Endothelial cell of umbilical vein (primary cell): ENCODE measurements around the gene TBCD. TPM values are rescaled to one million over a fixed set of nuclear protein-coding genes. Genes with fewer than 3 reads are reported as not detected.

ENCODE experiments used
- BruUV-seq: library from RNA; stranded (reverse); fragments of 400-500 nt; replicated peaks from 2 replicates; lab custom pipeline; 2021; lab: Mats Ljungman, UMichigan
- CTCF ChIA-PET: fragments of 300-600, 350-600 bp; sonication (Branson Sonifier 250); formaldehyde crosslinking; loops from one replicate; lab custom pipeline; 2021; ENCODE audit warnings: antibody characterized with exemption, inconsistent platforms; lab: Charles Lee
- POLR2A ChIA-PET: fragments of 300-600, 350-600 bp; sonication (Branson Sonifier 250); formaldehyde crosslinking; loops from one replicate; lab custom pipeline; 2021; ENCODE audit warnings: antibody characterized with exemption, inconsistent platforms; lab: Charles Lee
- DNase-seq: peaks from one replicate; pipeline ENCODE4 v3.0.0-alpha.2; 2011; ENCODE audit warnings: low read depth, low spot score
- FAIRE-seq: peaks from 2 replicates; lab custom pipeline; 2011; peaks lifted over from hg19 to GRCh38; lab: Jason Lieb, UNC
- H2AFZ ChIP-seq: 2 replicates; pipeline ENCODE4 v1.6.0; 2012; ENCODE audit warnings: low read depth, low read length, control low read depth, inconsistent platforms
- H3K27ac ChIP-seq: 2 replicates; pipeline ENCODE4 v1.5.1; 2011; ENCODE audit warnings: low read depth, mild to moderate bottlenecking, control low read depth, low read length, moderate library complexity; ENCODE audit not compliant: insufficient read depth
- H3K27me3 ChIP-seq, 2 experiments: 2 replicates each; pipeline versions ENCODE4 v1.6.0 to v1.6.1; 2011; ENCODE audit warnings: low read length in 2 of 2, mixed read lengths in 1 of 2; ENCODE audit not compliant: control insufficient read depth in 2 of 2, insufficient read depth in 2 of 2
- H3K36me3 ChIP-seq, 2 experiments: 2 replicates in 1 of 2; 3 replicates in 1 of 2; pipeline ENCODE4 v1.5.1; 2011; ENCODE audit warnings: low read length in 2 of 2, mild to moderate bottlenecking in 1 of 2, moderate library complexity in 1 of 2; ENCODE audit not compliant: control insufficient read depth in 2 of 2, insufficient read depth in 2 of 2; ENCODE audit errors: extremely low read depth in 1 of 2
- H3K4me1 ChIP-seq: 3 replicates; pipeline ENCODE4 v1.5.1; 2011; ENCODE audit warnings: mild to moderate bottlenecking, low read length; ENCODE audit not compliant: control insufficient read depth, insufficient read depth; ENCODE audit errors: extremely low read depth
- H3K4me2 ChIP-seq: 2 replicates; pipeline ENCODE4 v1.6.1; 2011; ENCODE audit warnings: low read length, control low read depth, mixed read lengths; ENCODE audit not compliant: insufficient read depth
- H3K4me3 ChIP-seq, 3 experiments: fragments of 200-600 bp in 1 of 3; sonication (generic), shearing (Covaris generic) in 1 of 3; replicated peaks in 1 of 3; 2 replicates each; pipeline ENCODE4 v1.5.1; 2011 to 2016; ENCODE audit warnings: control low read depth in 3 of 3, low read length in 3 of 3, mild to moderate bottlenecking in 2 of 3, inconsistent platforms in 1 of 3, low read depth in 1 of 3, moderate library complexity in 1 of 3; ENCODE audit not compliant: insufficient read depth in 1 of 3
- H3K79me2 ChIP-seq: 2 replicates; pipeline ENCODE4 v1.6.0; 2012; ENCODE audit warnings: low read length, inconsistent platforms; ENCODE audit not compliant: control insufficient read depth, insufficient read depth
- H3K9ac ChIP-seq: replicated peaks from 2 replicates; pipeline ENCODE3; 2011; ENCODE audit warnings: low read length, control low read depth; ENCODE audit not compliant: insufficient read depth; ENCODE audit errors: extremely low read depth
- H3K9me1 ChIP-seq: replicated peaks from 3 replicates; pipeline ENCODE4 v1.6.0; 2011; ENCODE audit warnings: mild to moderate bottlenecking, low read length; ENCODE audit not compliant: control insufficient read depth, insufficient read depth; ENCODE audit errors: extremely low read depth
- H3K9me3 ChIP-seq: replicated peaks from 2 replicates; pipeline ENCODE4 v1.5.1; 2012; ENCODE audit warnings: low read length, inconsistent platforms; ENCODE audit not compliant: control insufficient read depth, insufficient read depth
- H4K20me1 ChIP-seq: replicated peaks from 2 replicates; pipeline ENCODE3; 2011; ENCODE audit warnings: mild to moderate bottlenecking, low read length; ENCODE audit not compliant: control insufficient read depth, insufficient read depth; ENCODE audit errors: extremely low read depth
- FOS ChIP-seq: IDR thresholded peaks from 2 replicates; pipeline ENCODE4 v1.6.1; 2011; ENCODE audit warnings: mild to moderate bottlenecking, low read length, moderate library complexity, borderline replicate concordance; ENCODE audit not compliant: insufficient read depth
- POLR2A ChIP-seq: IDR thresholded peaks from 2 replicates; pipeline ENCODE4 v1.6.1; 2012; ENCODE audit warnings: low read depth, mild to moderate bottlenecking, control low read depth, low read length
- POLR2AphosphoS5 ChIP-seq: IDR thresholded peaks from 2 replicates; pipeline ENCODE4 v1.6.1; 2012; ENCODE audit warnings: low read depth, mild to moderate bottlenecking, control low read depth, low read length, moderate library complexity; ENCODE audit not compliant: insufficient read depth
- dilution Hi-C: fragments of 300-500 bp; cut with MboI; formaldehyde crosslinking; loops from one replicate; pipeline ENCODE4 v1.15.0; 2019; ENCODE audit warnings: low sequenced_read_pairs; ENCODE audit not compliant: extremely low pct_ligation_motif_present
- intact Hi-C: fragments of 100-400 bp; cut with micrococcal nuclease; formaldehyde crosslinking; loops from one replicate; pipeline ENCODE4 v1.10.0; 2022
- polyA plus RNA-seq, 4 experiments: library from polyadenylated mRNA; depleted of rRNA in 3 of 4; stranded (reverse) in 3 of 4; unstranded in 1 of 4; fragments of >200 nt; gene quantifications; 2 replicates each; pipeline versions ENCODE4 v1.2.1 to v1.2.3, GENCODE V29; 2011 to 2012; ENCODE audit warnings: missing spikeins in 1 of 4
- total RNA-seq: library from RNA; stranded (reverse); gene quantifications from 2 replicates; pipeline ENCODE4 v1.2.3, GENCODE V29; 2021
- TF ChIP-seq, protein P1 (sequence below), 2 donors: IDR thresholded peaks; 1 replicate in 1 of 2; 2 replicates in 1 of 2; pipeline ENCODE4 v1.5.1; 2011; ENCODE audit warnings: low read length in 2 of 2, mild to moderate bottlenecking in 2 of 2, moderate library complexity in 2 of 2, control low read depth in 1 of 2, inconsistent platforms in 1 of 2, low read depth in 1 of 2; ENCODE audit not compliant: insufficient read depth in 1 of 2; ENCODE audit errors: extremely low read depth in 1 of 2

The TBCD gene
- total and polyA plus RNA-seq, 2 donors (not counting 3 experiments of a cell fraction or from before 2014, with no cell fraction given) = 121 to 145 TPM

DNA sequence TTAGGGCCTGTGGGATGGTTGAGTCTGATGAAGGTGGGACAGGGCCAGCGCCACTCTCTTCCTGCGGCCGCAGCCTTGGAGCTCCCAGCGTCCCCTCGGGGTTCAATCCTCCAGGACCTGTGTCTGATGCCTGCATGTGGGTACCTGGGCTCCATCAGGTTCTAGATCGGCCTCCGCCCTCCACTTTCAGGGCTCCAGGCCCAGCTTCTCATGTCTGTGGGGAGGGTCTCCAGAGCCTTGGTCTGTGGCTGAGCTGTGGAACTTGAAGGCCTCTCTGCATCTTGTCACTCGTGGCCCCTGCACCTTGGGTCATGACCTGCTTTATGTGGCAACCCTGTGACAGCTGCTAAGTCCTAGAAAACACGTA is 177.8 kb downstream of the TBCD start:
- Histone ChIP-seq H3K9me1 (no peaks in the 10 kb centered on the region), H3K27ac (no peak overlapping the region), H3K4me2 (no peak overlapping the region), H3K27me3 (no peaks in the 10 kb centered on the region), H3K9me3 (no peaks in the 10 kb centered on the region), H3K36me3 (peaks cover 9 to 56% of the 10 kb centered on the region in 2 experiments), H3K9ac (no peak overlapping the region), H3K4me3 (no peak overlapping the region), H2AFZ (no peak overlapping the region), H3K4me1 (peaks cover 5% of the 10 kb centered on the region), H3K79me2 (no peaks in the 10 kb centered on the region), H4K20me1 (no peaks in the 10 kb centered on the region)
- no peak for TF ChIP-seq FOS
- TF ChIP-seq POLR2AphosphoS5 = no peak
- TF ChIP-seq POLR2A = no peak
- DNase-seq = no peak
- intact Hi-C loops (no loop called here), dilution Hi-C loops (no loop called here)
- ChIA-PET POLR2A (no interaction called here), CTCF (interaction anchor here (1.0 to 1.2 kb wide), 4 partner anchors 12 to 277 kb away, joined by 3 read pairs; no protein-coding TSS in a partner anchor)
- BruUV-seq = no TSS peak
- FAIRE-seq = no peak

DNA sequence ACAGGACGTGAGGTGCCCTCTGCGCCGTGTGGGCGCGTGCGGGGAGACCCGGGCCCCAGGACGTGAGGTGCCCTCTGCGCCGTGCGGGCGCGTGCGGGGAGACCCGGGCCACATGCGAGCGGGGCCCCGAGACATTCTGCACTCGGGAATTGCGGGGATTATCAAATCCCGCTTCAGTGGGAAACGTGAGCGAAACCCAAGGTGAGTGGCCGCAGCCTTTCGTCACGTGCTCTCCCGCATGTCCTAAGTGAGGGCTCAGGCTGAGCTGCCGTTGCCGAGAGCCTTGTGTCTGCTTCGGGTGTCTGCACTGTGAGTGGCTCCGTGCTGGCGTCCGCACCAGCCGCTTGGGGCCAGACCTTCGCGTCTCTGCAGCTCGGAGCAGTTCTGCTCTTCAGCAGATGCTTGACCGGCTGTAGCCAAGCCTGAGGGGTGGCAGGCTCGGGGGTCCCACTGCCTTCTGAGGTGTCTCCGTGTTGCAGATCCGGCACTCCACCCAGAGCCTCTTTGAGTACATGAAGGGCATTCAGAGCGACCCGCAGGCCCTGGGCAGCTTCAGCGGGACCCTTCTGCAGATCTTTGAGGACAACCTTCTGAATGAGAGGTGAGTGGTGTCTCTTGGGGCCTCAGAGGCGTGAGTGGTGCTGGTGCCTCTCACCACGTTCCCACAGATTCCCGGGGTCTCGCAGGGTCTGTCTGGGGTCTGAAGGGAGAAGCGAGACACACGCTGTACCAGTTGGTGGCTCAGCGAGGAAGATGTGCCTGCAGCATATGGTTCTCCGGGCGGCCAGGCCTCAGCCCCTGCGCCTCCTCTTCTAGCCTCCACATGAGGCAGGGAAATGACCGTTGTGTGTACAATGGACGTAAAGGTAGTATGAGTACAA is 178.4 kb downstream of the TBCD start:
- CTCF ChIA-PET = interaction anchor here (1.0 to 1.2 kb wide), 3 partner anchors 13 to 276 kb away, joined by 3 read pairs; no protein-coding TSS in a partner anchor

More for the DNA sequence above, 178.4 kb downstream of the TBCD start:
- BruUV-seq = no TSS peak
- dilution Hi-C loops (no loop called here), intact Hi-C loops (no loop called here)
- no peaks in the 10 kb centered on the region for H3K79me2 ChIP-seq
- H3K9ac ChIP-seq = no peak overlapping the region
- FAIRE-seq (no peak), DNase-seq (no peak)
- no peaks in the 10 kb centered on the region for H3K9me3 ChIP-seq
- no peaks in the 10 kb centered on the region for H4K20me1 ChIP-seq
- POLR2A ChIA-PET = no interaction called here
- no peaks in the 10 kb centered on the region for H3K27me3 ChIP-seq
- H3K27ac ChIP-seq = no peak overlapping the region
- TF ChIP-seq, protein P1, sequence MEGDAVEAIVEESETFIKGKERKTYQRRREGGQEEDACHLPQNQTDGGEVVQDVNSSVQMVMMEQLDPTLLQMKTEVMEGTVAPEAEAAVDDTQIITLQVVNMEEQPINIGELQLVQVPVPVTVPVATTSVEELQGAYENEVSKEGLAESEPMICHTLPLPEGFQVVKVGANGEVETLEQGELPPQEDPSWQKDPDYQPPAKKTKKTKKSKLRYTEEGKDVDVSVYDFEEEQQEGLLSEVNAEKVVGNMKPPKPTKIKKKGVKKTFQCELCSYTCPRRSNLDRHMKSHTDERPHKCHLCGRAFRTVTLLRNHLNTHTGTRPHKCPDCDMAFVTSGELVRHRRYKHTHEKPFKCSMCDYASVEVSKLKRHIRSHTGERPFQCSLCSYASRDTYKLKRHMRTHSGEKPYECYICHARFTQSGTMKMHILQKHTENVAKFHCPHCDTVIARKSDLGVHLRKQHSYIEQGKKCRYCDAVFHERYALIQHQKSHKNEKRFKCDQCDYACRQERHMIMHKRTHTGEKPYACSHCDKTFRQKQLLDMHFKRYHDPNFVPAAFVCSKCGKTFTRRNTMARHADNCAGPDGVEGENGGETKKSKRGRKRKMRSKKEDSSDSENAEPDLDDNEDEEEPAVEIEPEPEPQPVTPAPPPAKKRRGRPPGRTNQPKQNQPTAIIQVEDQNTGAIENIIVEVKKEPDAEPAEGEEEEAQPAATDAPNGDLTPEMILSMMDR (IDR thresholded peaks at IDR 0.05; ENCODE audit: extremely low read depth in 1 of 2, insufficient read depth in 1 of 2, low read depth in 1 of 2, low read length in 2 of 2) = no peak
- TF ChIP-seq POLR2AphosphoS5 (no peak), POLR2A (no peak)
- no peak overlapping the region for H3K4me3 ChIP-seq
- peaks cover 5% of the 10 kb centered on the region for H3K4me1 ChIP-seq
- no peak overlapping the region for H3K4me2 ChIP-seq
- no peak overlapping the region for H2AFZ ChIP-seq
- peaks cover 9 to 52% of the 10 kb centered on the region in 2 experiments for H3K36me3 ChIP-seq
- H3K9me1 ChIP-seq = no peaks in the 10 kb centered on the region
